Fibroblast of skin of left biceps (primary cell): ENCODE results near the gene STEAP4.
A peak's percentile ranks its signal among the peaks of the same experiment; 100 is the strongest.
"Not testable (repeated sequence)": the region's sequence is repeated elsewhere in the genome, so short reads cannot be mapped to it uniquely, and the experiment has no call there.

ENCODE experiments used
- DNase-seq, 2 experiments: peaks; one replicate each; pipeline ENCODE4 v3.0.0-alpha.2; 2013; ENCODE audit warnings: low read depth in 2 of 2

STEAP4 gene

GRCh38 chr7:88268051-88268450, 38.6 kb downstream of the STEAP4 start:
- DNase-seq = no peak

- DNase-seq = no peak
These were observed 39.3 kb downstream of the STEAP4 start for GRCh38 chr7:88267421-88267820.

GRCh38 chr7:88264987-88265386, 41.7 kb downstream of the STEAP4 start:
- not testable (repeated sequence) for DNase-seq

- no peak for DNase-seq
These were observed 44.1 kb downstream of the STEAP4 start for GRCh38 chr7:88262562-88262961.

- no peak for DNase-seq
These were observed 46.0 kb downstream of the STEAP4 start for GRCh38 chr7:88260719-88261118.

GRCh38 chr7:88259656-88260380, 46.9 kb downstream of the STEAP4 start:
- no peak for DNase-seq

- not testable (repeated sequence) for DNase-seq
These were observed 48.4 kb downstream of the STEAP4 start for GRCh38 chr7:88258296-88258695.

GRCh38 chr7:88256906-88257305, 49.8 kb downstream of the STEAP4 start:
- no peak for DNase-seq

GRCh38 chr7:88254721-88255424, 51.8 kb downstream of the STEAP4 start:
- no peak for DNase-seq

GRCh38 chr7:88253640-88254039, 53.1 kb downstream of the STEAP4 start:
- DNase-seq = no peak

GRCh38 chr7:88244258-88244657, 62.4 kb downstream of the STEAP4 start:
- DNase-seq = no peak

- no peak for DNase-seq
These were observed 63.3 kb downstream of the STEAP4 start for GRCh38 chr7:88243345-88243909.

GRCh38 chr7:88239852-88240251, 66.8 kb downstream of the STEAP4 start:
- no peak for DNase-seq

GRCh38 chr7:88233828-88234227, 72.9 kb downstream of the STEAP4 start:
- DNase-seq = no peak

GRCh38 chr7:88230646-88231045, 76.0 kb downstream of the STEAP4 start:
- DNase-seq = no peak

GRCh38 chr7:88229302-88229995, 77.2 kb downstream of the STEAP4 start:
- no peak for DNase-seq

GRCh38 chr7:88226886-88227516, 79.7 kb downstream of the STEAP4 start:
- peak in 1 of 2 experiments; percentile 26 for DNase-seq

- no peak for DNase-seq
These were observed 80.5 kb downstream of the STEAP4 start for GRCh38 chr7:88226201-88226600.

- DNase-seq = no peak
These were observed 82.0 kb downstream of the STEAP4 start for GRCh38 chr7:88224601-88225275.

GRCh38 chr7:88223265-88223664, 83.4 kb downstream of the STEAP4 start:
- DNase-seq = no peak
